NOMO-1 treated with dmso at 0.1 percent for 144 hours (cell line): ENCODE data around the gene GHRHR.

Experiments
- DNase-seq: peaks from one replicate; lab custom pipeline; 2025; ENCODE audit not compliant: unreplicated experiment; lab: John Stamatoyannopoulos, UW

The GHRHR gene

GRCh38 chr7:30927559-30927958 lies 36.2 kb upstream of the GHRHR start:
- DNase-seq = no peak

GRCh38 chr7:30928254-30928872 lies 35.4 kb upstream of the GHRHR start:
- DNase-seq = no peak

GRCh38 chr7:30929686-30930085 lies 34.1 kb upstream of the GHRHR start:
- no peak for DNase-seq

GRCh38 chr7:30930621-30931020 lies 33.1 kb upstream of the GHRHR start:
- no peak for DNase-seq

- no peak for DNase-seq
Measured at GRCh38 chr7:30931161-30931928, 32.4 kb upstream of the GHRHR start.

GRCh38 chr7:30931929-30932540 lies 31.7 kb upstream of the GHRHR start:
- DNase-seq = no peak

GRCh38 chr7:30932562-30932961 lies 31.2 kb upstream of the GHRHR start:
- no peak for DNase-seq

GRCh38 chr7:30933124-30933974 lies 30.4 kb upstream of the GHRHR start:
- DNase-seq = no peak

- no peak for DNase-seq
Measured at GRCh38 chr7:30934225-30934624, 29.5 kb upstream of the GHRHR start.

DNA sequence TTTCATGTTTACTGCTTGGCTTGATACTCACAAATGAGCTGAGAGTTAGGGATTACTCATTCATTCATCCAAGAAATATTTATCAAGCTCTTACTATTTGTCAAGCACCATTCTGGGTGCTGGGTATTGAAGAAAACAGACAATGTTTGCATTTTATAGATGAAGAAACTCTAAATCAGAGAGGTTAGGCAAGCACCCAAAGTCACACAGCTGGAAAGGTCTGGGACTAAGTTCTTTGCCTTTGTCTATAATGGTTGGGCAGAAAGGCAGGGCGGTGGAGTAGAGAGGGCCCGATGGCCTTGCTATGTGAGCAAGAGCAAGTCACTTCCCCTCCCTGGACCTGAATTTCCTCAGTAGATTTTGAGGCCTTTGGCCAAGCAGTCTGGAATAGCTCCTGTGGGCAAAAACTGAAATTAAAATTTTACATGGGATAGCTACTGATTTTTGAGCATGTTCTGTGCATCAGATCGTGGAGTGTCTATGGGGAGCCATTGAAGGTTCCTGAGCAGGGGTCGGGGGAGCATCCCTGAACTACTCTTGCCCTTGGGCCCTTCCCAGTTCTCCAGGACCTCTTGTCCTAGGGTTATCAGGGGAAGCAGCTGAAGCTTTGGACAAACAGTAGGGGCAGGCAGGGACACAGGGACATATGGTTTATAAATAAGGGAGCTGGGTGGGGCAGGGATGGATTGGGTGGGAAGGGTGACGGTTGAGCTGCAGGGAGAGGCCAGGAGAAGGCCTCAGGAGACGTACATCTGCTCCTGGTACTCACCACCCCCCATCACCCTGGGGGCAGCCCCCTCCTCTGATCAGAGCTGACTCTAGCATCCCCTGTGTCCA lies 28.8 kb upstream of the GHRHR start:
- DNase-seq = no peak

DNA sequence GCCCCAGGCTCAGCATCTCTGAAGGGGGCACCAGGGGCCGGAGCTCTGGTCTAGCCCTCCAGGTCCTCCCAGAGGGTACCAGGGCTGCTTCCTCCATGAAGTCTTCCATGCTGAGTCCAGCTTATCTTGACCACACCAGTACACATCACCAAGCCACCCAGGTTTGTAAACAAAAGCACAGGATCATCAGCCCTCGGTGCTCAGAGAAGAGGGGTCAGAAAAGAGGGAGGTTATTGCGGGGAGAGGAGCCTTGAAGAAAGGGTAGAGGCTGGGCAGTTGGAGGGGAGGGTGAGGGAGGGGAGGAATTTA lies 28.2 kb upstream of the GHRHR start:
- no peak for DNase-seq

DNA sequence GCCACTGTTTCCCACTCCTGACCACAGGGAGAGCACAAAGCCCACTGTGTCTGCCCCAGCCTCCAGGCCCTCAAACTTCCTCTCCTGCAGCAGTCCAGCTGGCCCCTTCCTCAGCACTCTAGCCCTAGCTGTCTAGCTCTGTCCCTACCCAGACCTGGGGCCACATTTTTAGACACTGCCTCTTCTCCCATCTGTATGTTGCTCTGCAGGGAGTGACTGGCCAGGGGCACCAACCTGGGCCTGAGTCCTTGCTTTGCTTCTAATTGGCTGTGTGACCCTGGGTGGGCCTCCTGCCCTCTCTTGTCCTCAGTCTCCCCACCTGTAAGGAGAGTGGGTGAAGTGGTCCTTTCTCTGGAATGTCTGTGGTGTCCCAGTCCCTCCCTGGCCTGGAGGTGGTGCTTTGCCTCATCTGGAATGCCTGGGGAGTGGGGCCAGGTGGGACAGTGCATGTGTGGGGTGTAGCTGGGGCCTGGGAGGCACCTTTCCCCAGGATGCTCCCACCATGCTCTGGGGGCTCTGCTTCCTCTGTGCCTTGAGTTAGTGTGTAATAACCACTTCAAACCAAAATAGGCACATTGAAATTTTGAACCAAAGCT lies 27.0 kb upstream of the GHRHR start:
- DNase-seq = no peak

DNA sequence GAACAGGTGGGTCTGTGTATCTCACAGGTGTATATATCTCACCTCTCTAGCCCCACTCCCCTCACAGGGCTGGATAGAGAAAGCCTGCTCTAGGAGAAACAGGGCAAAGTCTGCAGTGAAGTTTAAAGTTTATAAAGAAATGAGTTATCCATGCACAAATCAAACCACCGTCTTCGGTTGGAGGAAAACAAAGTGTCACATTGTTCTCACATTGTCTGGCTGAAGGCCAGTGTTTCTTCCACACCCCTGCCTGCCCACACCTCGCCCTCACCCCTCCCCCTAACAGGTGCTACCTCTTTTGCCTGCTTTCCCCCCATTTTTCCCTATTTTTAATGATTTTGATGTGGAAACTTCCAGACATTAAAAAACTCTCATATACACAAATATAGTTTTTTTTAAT lies 26.3 kb upstream of the GHRHR start:
- DNase-seq = no peak

- no peak for DNase-seq
Measured at GRCh38 chr7:30938435-30939316, 25.1 kb upstream of the GHRHR start.

DNA sequence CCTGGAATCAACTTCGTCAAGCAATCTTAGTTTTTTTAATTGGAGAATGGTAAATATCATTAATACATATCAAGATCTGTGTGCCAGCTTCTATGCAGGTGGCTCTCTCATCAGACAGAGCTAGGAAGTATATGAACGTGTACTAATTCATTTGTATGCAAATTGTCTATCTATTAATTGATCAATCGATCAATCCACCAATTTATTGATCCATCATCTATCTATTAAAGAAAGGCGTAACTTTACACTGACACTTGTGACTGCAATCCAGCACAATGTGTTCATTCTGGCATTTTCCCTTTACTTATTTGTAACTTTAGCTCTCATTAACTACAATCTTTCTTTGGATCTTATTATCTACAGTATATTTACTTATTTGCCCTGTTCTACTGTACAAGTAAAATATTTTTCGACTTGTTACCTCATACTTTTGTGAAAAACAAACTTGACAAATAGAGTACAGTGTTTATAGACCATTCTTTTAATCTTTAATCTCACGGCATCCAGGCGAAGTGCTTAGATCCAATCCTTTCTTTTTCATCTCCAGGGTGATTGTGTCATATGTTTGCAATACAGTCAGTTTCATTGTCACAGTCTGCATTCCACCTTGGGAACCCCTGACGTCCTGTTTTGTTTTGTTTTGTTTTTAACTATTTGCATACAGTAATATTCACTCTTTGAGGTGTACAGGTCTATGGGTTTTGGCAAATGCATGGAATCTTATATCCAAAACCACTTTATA lies 22.0 kb upstream of the GHRHR start:
- DNase-seq = no peak

GRCh38 chr7:30950197-30950596 lies 13.6 kb upstream of the GHRHR start:
- no peak for DNase-seq

- DNase-seq = no peak
Measured at GRCh38 chr7:30954914-30955313, 8.8 kb upstream of the GHRHR start.

DNA sequence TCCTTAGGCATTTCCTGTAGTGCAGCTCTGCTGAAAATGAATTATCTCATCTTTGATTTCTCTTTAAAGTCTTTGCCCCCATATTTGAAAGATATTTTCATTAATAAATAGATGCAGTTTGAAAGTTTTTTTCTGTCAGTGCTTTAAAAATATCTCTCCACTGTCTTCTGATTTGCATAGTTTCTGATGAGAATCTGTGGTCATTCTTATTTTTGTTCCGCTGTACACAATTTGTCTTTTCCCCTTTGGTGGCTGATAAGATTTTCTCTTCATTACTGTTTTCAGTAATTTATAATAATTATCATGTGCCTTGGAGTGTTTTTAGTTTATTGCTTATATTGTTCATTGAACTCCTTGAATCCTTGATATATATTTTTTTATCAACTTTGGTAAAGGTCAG lies 7.0 kb upstream of the GHRHR start:
- no peak for DNase-seq

DNA sequence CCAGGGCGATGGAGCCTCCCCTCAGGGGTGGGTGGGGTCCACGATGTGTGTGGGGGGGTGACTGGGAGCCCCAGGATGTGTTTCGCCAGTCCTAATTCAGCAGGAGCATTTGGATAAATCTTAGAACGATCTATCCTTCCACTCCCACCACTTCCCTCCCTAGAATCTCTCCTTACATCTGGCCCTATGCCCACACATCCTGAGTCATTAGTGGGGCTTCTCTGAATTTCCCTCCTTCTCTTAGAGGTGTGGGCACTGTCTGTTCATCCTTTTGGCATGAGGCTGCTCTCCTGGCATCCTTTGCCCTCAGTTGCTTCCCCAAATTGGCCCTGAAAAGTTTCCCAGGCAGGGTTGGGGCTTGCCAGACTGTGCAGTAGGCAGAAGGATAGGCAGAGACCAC lies 1.6 kb downstream of the GHRHR start:
- no peak for DNase-seq
